HG02943 (cell line): ENCODE results near the gene EVI5L.
"Not testable (repeated sequence)": the region's sequence is repeated elsewhere in the genome, so short reads cannot be mapped to it uniquely, and the experiment has no call there.

Source experiments
- ATAC-seq: cut with Tn5 transposase; IDR thresholded peaks from one replicate; pipeline ENCODE4 v1.9.1; 2021; ENCODE audit warnings: mild to moderate bottlenecking, low read depth, moderate library complexity; ENCODE audit not compliant: unreplicated experiment

Gene EVI5L

DNA sequence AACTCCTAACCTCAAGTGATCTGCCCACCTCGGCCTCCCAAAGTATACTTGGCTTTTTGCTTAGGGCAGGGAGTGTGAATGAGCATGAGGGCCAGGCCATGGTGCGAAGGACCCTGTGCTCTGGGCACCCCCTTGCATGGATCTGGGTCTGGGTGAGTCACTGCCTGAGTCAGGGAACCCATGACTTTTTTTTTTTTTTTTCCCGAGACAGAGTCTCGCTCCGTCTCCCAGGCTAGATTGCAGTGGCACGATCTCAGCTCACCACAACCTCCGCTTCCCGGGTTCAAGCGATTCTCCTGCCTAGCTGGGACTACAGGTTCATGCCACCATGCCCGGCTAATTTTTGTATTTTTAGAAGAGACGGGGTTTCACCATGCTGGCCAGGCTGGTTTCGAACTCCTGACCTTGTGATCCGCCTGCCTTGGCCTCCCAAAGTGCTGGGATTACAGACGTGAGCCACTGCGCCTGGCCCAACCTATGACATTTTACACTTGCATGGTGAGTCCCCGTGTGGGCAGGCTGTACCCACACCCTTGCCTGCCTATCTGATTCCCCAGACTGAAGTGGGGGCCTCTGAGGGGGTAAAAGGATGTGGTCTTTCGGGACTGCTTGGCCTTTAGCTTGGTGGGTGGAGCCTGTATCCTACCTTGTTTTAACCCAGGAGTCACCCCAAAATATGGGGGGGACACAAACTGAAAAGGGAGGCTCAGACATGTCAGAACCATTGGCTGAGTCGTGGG is 63.5 kb downstream of the EVI5L start:
- not testable (repeated sequence) for ATAC-seq

- no peak for ATAC-seq
Observed at GRCh38 chr19:7894612-7895309, 64.7 kb downstream of the EVI5L start.

- no peak for ATAC-seq
Observed at GRCh38 chr19:7895565-7895964, 65.5 kb downstream of the EVI5L start.

GRCh38 chr19:7897292-7897691 is 67.3 kb downstream of the EVI5L start:
- no peak for ATAC-seq

DNA sequence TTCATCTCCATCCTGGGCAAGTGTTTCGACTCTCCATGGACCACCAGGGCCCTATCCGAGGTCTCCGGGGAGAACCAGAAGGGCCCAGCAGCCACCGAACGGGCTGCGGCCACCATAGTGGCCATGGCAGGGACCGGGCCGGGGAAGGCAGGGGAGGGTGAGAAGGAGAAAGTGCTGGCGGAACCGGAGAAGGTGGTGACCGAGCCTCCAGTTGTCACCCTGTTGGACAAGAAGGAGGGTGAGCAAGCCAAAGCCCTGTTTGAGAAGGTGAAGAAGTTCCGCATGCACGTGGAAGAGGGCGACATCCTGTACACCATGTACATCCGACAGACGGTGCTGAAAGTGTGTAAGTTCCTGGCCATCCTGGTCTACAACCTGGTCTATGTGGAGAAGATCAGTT is 68.9 kb downstream of the EVI5L start:
- no peak for ATAC-seq

DNA sequence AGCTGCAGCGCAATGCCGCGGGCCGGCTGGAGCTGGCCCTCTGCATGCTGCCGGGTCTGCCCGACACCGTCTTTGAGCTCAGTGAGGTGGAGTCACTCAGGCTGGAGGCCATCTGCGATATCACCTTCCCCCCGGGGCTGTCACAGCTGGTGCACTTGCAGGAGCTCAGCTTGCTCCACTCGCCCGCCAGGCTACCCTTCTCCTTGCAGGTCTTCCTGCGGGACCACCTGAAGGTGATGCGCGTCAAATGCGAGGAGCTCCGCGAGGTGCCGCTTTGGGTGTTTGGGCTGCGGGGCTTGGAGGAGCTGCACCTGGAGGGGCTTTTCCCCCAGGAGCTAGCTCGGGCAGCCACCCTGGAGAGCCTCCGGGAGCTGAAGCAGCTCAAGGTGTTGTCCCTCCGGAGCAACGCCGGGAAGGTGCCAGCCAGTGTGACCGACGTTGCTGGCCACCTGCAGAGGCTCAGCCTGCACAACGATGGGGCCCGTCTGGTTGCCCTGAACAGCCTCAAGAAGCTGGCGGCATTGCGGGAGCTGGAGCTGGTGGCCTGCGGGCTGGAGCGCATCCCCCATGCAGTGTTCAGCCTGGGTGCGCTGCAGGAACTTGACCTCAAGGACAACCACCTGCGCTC is 69.8 kb downstream of the EVI5L start:
- ATAC-seq, result no peak

DNA sequence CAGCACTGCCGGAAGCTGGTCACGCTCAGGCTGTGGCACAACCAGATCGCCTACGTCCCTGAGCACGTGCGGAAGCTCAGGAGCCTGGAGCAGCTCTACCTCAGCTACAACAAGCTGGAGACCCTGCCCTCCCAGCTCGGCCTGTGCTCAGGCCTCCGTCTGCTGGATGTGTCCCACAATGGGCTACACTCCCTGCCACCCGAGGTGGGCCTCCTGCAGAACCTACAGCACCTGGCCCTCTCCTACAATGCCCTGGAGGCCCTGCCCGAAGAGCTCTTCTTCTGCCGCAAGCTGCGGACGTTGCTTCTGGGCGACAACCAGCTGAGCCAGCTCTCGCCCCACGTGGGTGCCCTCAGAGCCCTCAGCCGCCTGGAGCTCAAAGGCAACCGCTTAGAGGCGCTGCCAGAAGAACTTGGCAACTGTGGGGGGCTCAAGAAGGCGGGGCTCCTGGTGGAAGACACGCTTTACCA is 70.4 kb downstream of the EVI5L start:
- ATAC-seq, result no peak

DNA sequence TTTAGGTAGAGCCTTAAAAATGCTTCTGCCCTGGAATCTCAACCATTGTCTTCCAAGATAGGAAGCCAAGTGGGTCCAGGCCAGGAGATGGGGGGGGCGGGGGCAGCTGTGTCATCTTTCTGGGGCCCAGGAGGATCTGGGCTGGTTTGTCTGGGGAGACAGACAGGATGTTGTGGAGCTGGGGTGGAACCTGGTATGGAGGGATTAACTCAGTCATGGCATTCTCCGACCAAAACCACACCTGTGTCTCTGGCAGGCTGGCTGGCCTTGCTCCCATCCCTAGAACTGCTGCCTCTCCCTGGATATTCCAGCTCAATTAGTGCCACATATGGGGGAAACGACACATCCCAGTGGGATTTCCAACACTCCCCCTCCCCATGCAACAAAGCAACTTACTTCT is 70.9 kb downstream of the EVI5L start:
- no peak for ATAC-seq

GRCh38 chr19:7901337-7901736 is 71.3 kb downstream of the EVI5L start:
- ATAC-seq, result no peak

GRCh38 chr19:7902796-7903243 is 72.8 kb downstream of the EVI5L start:
- peak; percentile 19 for ATAC-seq

DNA sequence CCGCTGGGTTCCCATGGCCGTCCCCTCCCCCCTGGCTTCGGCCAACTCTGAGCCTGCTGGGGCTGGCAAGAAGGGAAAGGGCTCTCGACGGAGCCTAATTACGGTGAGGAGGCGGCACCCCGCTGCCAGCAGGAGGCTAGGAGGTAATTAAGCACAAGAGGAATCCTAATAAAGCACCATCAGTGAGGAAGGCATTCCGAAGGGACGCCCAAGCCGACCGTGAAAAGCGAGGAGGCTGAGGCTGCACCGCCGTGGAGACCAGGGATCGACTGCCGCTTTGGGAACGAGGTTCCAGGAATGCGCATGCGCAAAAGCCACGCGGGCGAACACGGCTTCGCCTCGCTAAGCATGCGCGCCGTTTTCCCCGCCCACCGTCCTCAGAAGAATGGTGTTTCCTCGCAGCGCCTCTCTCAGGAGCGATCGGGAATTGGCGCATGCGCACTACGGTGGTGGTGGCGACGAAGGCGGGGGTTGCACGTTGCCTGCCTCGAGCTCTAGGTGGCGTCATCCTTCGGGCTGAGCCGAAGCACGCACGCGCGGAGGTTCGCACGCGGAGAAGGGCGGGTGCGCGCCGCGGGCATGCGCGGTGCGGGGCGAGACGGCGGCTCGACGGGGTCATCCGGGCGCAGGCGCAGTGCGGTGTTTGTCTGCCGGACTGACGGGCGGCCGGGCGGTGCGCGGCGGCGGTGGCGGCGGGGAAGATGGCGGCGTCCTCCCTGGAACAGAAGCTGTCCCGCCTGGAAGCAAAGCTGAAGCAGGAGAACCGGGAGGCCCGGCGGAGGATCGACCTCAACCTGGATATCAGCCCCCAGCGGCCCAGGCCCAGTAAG is 73.4 kb downstream of the EVI5L start, which contains the start of gene MAP2K7:
Gene MAP2K7 (plus strand): TSS at position 634 of the 830 bp plus-strand sequence. CDS start 68 bp downstream, at position 702.
- peak; percentile 83 for ATAC-seq

- ATAC-seq, result peak; percentile 28
Observed at GRCh38 chr19:7904074-7905020, 74.3 kb downstream of the EVI5L start.

GRCh38 chr19:7905268-7905667 is 75.2 kb downstream of the EVI5L start:
- ATAC-seq, result no peak

DNA sequence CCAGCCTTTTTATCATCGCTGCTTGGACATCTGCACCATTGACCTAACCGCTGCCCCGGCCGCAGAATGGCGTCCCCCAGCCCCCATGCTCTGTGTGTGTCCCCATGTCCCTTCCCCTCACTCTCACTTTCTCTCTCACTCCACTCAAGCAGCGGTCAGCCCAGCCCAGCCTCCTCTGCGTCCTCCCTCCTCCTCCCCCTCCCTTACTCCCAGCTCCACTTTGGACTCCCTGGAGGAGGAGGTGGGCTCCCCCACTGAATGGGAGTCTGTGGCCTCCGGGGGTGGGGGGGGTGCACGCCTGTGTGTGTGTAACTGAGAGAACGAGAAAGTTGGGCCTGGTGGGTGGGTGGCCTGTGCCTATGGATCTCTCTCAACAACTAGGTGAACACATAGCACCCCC is 75.8 kb downstream of the EVI5L start:
- no peak for ATAC-seq

DNA sequence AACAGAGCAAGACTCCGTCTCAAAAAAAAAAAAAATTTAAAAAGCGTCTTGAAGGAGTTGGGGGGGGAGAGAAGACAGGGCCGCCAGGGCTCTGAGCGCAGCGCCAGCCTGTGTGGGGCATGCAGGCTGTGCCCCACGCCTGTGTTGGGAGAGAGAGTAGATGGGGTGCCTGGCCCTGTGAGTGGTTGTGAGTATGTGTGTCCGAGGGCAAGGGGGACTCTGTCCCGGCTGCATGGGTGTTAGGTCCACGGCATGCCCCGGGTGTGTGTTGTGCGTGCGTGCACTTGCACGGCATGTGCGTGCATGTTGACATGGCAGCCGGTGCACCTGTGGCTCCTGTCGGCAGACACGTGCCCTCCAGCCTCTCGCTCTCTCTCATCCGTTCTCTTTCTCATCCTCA is 77.1 kb downstream of the EVI5L start:
- ATAC-seq, result no peak

GRCh38 chr19:7907544-7907943 is 77.5 kb downstream of the EVI5L start:
- no peak for ATAC-seq

- ATAC-seq, result no peak
Observed at GRCh38 chr19:7908078-7908699, 78.2 kb downstream of the EVI5L start.

GRCh38 chr19:7908742-7909461 is 78.9 kb downstream of the EVI5L start:
- ATAC-seq, result no peak
